Activated CD4-positive, CD25-positive, alpha-beta regulatory T cell (primary cell): ENCODE data around the gene TMEM52B.
A peak's percentile ranks its signal among the peaks of the same experiment; 100 is the strongest.
"Not testable (repeated sequence)": the region's sequence is repeated elsewhere in the genome, so short reads cannot be mapped to it uniquely, and the experiment has no call there.

Experiments used
- DNase-seq, 4 experiments: peaks; one replicate each; lab custom pipeline; 2025; lab: John Stamatoyannopoulos, UW

Gene TMEM52B

GRCh38 chr12:10211940-10212738, 33.3 kb downstream of the TMEM52B start:
- DNase-seq: peak; percentile 62 to 67 (median 64)

GRCh38 chr12:10212739-10213131, 33.9 kb downstream of the TMEM52B start, which contains the start of gene GABARAPL1:
Gene GABARAPL1, plus strand, starts transcription at chr12:10212877. Its CDS starts 253 bp downstream, at chr12:10213130.
- peak; percentile 57 to 67 (median 62) for DNase-seq

GRCh38 chr12:10213168-10214135, 34.6 kb downstream of the TMEM52B start:
- peak; percentile 35 to 70 (median 50) for DNase-seq

GRCh38 chr12:10214136-10214894, 35.5 kb downstream of the TMEM52B start:
- DNase-seq: no peak

- no peak for DNase-seq
Observed at GRCh38 chr12:10214895-10215267, 36.0 kb downstream of the TMEM52B start.

- no peak for DNase-seq
Observed at GRCh38 chr12:10215436-10215835, 36.6 kb downstream of the TMEM52B start.

GRCh38 chr12:10215946-10216345, 37.1 kb downstream of the TMEM52B start:
- DNase-seq: not testable (repeated sequence)

- no peak for DNase-seq
Observed at GRCh38 chr12:10218021-10218420, 39.2 kb downstream of the TMEM52B start.

GRCh38 chr12:10220398-10221077, 41.7 kb downstream of the TMEM52B start:
- DNase-seq: no peak

GRCh38 chr12:10221846-10222245, 43.0 kb downstream of the TMEM52B start:
- DNase-seq: no peak

GRCh38 chr12:10223208-10223607, 44.4 kb downstream of the TMEM52B start:
- DNase-seq: no peak

- not testable (repeated sequence) for DNase-seq
Observed at GRCh38 chr12:10225426-10225825, 46.6 kb downstream of the TMEM52B start.

- DNase-seq: no peak
Observed at GRCh38 chr12:10226086-10226485, 47.3 kb downstream of the TMEM52B start.

- no peak for DNase-seq
Observed at GRCh38 chr12:10226731-10227130, 47.9 kb downstream of the TMEM52B start.

GRCh38 chr12:10227648-10228047, 48.8 kb downstream of the TMEM52B start:
- DNase-seq: no peak

GRCh38 chr12:10234562-10234961, 55.7 kb downstream of the TMEM52B start:
- no peak for DNase-seq

GRCh38 chr12:10235761-10236631, 57.2 kb downstream of the TMEM52B start:
- DNase-seq: no peak

GRCh38 chr12:10236720-10237119, 57.9 kb downstream of the TMEM52B start:
- DNase-seq: no peak

GRCh38 chr12:10238526-10238925, 59.7 kb downstream of the TMEM52B start:
- no peak for DNase-seq

- DNase-seq: no peak
Observed at GRCh38 chr12:10241290-10241689, 62.5 kb downstream of the TMEM52B start.
